Activated T-cell treated with anti-CD3 and anti-CD28 coated beads, Interleukin-2, amount 50 U/mL, for 48 hours (primary cell): ENCODE data around the gene RAD21L1.

ENCODE experiments used
- DNase-seq, 2 experiments: peaks; one replicate each; pipeline ENCODE4 v3.0.0-alpha.2; 2020

Gene RAD21L1

DNA sequence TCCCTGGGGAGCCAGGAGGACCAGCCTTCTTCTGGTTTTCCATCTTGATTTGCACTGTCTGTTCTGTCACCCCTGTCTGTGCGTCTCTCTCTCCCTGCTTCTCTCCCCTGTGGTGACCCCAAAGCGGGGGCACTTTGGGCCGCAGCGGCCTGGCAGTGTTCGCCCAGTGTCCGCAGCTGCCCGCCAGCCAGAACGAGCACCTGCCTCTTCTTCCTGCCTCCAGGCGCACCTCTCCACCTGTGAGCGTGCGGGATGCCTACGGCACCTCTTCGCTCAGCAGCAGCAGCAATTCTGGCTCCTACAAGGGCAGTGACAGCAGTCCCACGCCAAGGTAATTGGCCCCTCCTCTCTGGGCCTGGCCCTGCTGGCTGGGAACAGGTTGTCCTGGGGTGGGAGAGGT is 71.1 kb downstream of the RAD21L1 start:
- no peak for DNase-seq

DNA sequence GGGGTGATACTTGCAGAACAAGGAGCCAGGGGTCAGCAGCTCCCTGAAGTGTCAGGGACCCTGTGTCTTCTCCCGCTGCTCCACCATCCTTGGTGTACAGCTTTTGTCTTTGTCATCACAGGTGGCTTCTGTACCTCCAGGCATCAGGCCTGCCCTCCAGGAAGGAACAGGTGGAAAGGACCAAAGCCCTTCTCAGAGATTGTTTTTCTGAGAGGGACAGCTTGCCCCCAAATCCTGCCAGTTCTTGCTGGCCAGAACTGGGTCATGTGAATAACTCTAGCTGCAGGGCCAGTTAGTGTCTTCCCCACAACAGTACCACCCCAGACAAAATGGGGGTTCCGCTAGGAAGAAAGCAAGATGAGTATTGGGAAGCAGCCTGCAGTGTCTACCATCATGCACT is 71.6 kb downstream of the RAD21L1 start:
- DNase-seq = no peak

DNA sequence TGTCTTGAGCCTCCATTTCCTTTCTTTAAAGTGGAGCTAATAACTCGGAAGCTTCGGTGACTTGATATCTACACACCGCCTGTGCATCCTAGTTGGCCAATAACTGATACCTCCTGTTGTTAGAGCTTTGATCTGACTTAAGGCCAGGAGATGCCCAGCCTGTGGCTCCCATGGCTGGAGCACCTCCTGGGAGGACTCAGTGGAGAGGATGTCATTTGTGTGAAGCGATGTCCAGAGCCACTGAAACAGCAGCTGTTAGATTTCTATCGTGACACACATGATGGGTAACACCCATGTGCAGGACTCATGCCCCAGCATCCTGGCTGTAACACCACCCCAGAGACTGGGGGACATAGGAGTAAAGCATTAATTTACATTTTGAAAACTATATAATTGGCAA is 72.3 kb downstream of the RAD21L1 start:
- no peak for DNase-seq

- DNase-seq = no peak
Observed at GRCh38 chr20:1298888-1299511, 73.2 kb downstream of the RAD21L1 start.

DNA sequence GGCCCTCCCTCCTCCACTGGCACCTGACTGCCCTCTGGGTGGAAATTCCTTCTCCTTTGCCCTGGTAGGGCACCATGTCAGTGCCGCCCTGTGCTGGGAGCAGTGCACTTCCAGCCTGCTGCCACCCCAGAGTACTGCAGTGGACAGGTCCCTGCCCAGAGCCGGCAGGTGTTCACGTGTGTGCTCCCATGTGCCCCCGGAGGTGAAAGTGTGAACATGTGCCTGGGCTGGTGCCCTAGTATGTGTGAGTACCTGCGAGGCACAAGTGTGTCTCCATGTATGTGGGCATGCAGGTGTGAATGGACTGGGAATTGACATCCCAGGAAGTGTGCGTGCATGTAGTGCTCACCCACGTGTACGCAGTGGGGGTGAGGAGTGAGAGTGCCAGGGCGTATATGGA is 73.7 kb downstream of the RAD21L1 start:
- peak; percentile 66 to 67 for DNase-seq

- no peak for DNase-seq
Observed at GRCh38 chr20:1300083-1300840, 74.4 kb downstream of the RAD21L1 start.

GRCh38 chr20:1301031-1301529 is 75.2 kb downstream of the RAD21L1 start:
- peak; percentile 67 to 73 for DNase-seq

GRCh38 chr20:1302685-1303541 is 77.1 kb downstream of the RAD21L1 start:
- DNase-seq = peak; percentile 36 to 44

DNA sequence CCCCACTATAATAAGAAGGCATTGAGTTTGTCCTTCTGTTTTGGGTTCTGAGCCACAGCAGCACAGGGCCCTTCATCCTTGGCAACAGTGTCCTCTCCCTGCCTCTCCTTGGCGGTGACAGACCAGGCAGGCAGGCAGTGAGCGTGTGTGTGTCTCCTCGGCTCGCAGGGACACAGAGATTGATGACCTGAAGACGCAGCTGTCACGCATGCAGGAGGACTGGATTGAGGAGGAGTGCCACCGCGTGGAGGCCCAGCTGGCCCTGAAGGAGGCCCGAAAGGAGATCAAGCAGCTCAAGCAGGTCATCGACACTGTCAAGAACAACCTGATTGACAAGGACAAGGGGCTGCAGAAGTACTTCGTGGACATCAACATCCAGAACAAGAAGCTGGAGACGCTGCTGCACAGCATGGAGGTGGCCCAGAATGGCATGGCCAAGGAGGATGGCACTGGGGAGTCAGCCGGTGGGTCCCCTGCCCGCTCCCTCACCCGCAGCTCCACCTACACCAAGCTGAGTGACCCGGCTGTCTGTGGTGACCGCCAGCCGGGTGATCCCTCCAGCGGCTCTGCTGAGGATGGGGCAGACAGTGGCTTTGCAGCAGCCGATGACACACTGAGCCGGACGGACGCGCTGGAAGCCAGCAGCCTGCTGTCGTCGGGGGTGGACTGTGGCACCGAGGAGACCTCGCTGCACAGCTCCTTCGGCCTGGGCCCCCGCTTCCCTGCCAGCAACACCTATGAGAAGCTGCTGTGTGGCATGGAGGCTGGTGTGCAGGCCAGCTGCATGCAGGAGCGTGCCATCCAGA is 79.1 kb downstream of the RAD21L1 start:
- no peak for DNase-seq
